GM12864 (cell line): ENCODE data around the gene FNDC7.
"Not testable (repeated sequence)": the region's sequence is repeated elsewhere in the genome, so short reads cannot be mapped to it uniquely, and the experiment has no call there.

Experiments used
- DNase-seq: peaks from one replicate; pipeline ENCODE4 v3.0.0-alpha.2; 2011; ENCODE audit warnings: low read depth
- H3K4me3 ChIP-seq: 2 replicates; pipeline ENCODE4 v1.5.1; 2011; ENCODE audit warnings: mild to moderate bottlenecking, low read depth, low read length, control low read depth
- CTCF ChIP-seq: IDR thresholded peaks from 2 replicates; pipeline ENCODE4 v1.5.1; 2011; ENCODE audit warnings: low read depth, mild to moderate bottlenecking, moderate library complexity, low read length, control low read depth, inconsistent platforms; ENCODE audit errors: missing control alignments

The FNDC7 gene

GRCh38 chr1:108699375-108700332 is 13.1 kb upstream of the FNDC7 start:
- no peak for DNase-seq
- no peak for TF ChIP-seq CTCF
- no peak overlapping the region for H3K4me3 ChIP-seq

DNA sequence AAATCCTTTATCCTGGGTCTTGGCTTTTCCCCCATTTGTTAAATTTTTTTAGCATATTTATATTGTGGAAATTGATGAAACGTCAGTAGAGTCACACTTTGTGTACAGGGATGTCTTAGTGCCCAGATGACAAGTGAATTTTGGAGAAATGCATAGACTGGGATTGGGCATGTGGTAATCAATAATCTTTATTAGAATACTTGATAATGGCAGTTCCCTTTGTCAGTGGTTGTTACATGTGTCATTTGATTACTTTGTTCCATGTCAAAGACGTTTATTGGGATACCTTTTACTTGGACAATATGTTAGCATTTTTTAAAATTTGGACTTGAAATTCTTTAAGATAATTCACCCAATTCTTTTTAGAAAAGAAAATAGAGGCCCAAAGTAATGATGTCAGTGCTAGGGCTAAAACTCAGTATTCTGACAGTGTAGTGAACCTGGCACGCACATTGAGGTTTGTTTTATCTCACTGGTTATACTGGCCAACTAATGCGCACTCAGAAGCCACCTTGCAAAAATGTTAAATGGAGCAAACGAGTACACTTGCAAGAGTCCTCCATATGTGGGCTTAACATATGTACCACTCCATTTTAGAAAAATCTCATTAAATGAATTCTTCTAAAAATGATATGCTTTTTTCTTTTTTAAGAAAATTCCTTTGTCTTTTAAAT is 11.4 kb upstream of the FNDC7 start:
- no peak for TF ChIP-seq CTCF
- no peak for DNase-seq
- no peak overlapping the region for H3K4me3 ChIP-seq

GRCh38 chr1:108702109-108702508 is 10.6 kb upstream of the FNDC7 start:
- not testable (repeated sequence) for H3K4me3 ChIP-seq, DNase-seq

- no peak for TF ChIP-seq CTCF
- peak; percentile 12 for DNase-seq
- no peak overlapping the region for H3K4me3 ChIP-seq
Observed at GRCh38 chr1:108703939-108704338, 8.8 kb upstream of the FNDC7 start.

DNA sequence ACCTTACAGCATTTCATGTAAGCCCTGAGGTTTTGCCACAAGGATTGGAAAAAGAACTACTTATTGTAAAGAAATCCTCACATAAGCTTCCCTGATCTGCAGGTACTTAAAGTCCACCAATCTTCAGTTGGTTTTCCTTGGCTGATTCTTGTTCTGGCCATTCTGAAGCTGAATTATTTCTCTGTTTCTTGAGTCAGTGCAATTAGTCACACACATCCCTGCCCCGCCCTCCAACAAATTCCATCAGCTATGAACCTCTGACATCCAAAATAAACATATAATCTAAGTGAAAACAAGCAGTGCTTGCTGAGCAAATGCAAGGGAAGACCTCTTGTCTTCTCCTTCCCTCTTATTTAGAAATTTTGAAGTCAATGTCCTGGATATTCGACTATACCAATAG is 8.2 kb upstream of the FNDC7 start:
- no peak overlapping the region for H3K4me3 ChIP-seq
- DNase-seq = no peak
- TF ChIP-seq CTCF = no peak

GRCh38 chr1:108706643-108707042 is 6.1 kb upstream of the FNDC7 start:
- DNase-seq = no peak

More at GRCh38 chr1:108706643-108707042, 6.1 kb upstream of the FNDC7 start:
- no peak for TF ChIP-seq CTCF
- no peak overlapping the region for H3K4me3 ChIP-seq
